Activated CD4-positive, alpha-beta memory T cell treated with anti-CD3 and anti-CD28 coated beads, Interleukin-2, amount 10 ng/mL, durations not matched to agents 7 days and 5 days (primary cell): ENCODE results near the gene PCDH10. TPM values are rescaled to one million over a fixed set of nuclear protein-coding genes. Genes with fewer than 3 reads are reported as not detected.

Experiments
- CTCF ChIA-PET: fragments of 350-600 bp; sonication (Branson Sonifier 250); formaldehyde crosslinking; loops from one replicate; lab custom pipeline; 2021; ENCODE audit warnings: antibody characterized with exemption, inconsistent platforms; lab: Charles Lee
- POLR2A ChIA-PET: fragments of 350-600 bp; sonication (Branson Sonifier 250); formaldehyde crosslinking; loops from one replicate; lab custom pipeline; 2021; ENCODE audit warnings: antibody characterized with exemption; lab: Charles Lee
- DNase-seq: peaks from one replicate; pipeline ENCODE4 v3.0.0-alpha.2; 2020
- H3K27ac Mint-ChIP-seq: one replicate; pipeline ENCODE4 v1.8.0; 2021; ENCODE audit warnings: mild to moderate bottlenecking, mixed read lengths
- H3K27me3 Mint-ChIP-seq: one replicate; pipeline ENCODE4 v1.8.0; 2021; ENCODE audit warnings: mixed read lengths
- H3K36me3 Mint-ChIP-seq: one replicate; pipeline ENCODE4 v1.8.0; 2021; ENCODE audit warnings: low read depth, mixed read lengths
- H3K4me1 Mint-ChIP-seq: one replicate; pipeline ENCODE4 v1.8.0; 2021; ENCODE audit warnings: mixed read lengths
- H3K4me3 Mint-ChIP-seq: one replicate; pipeline ENCODE4 v1.8.0; 2021; ENCODE audit warnings: mild to moderate bottlenecking, mixed read lengths
- H3K9me3 Mint-ChIP-seq: one replicate; pipeline ENCODE4 v1.8.0; 2021; ENCODE audit warnings: mixed read lengths
- total RNA-seq, 2 experiments: library from RNA; stranded (reverse); gene quantifications; one replicate each; pipeline ENCODE4 v1.2.3, GENCODE V29; 2021

Gene PCDH10
- total RNA-seq, 2 experiments from 2014 or later: not detected

DNA sequence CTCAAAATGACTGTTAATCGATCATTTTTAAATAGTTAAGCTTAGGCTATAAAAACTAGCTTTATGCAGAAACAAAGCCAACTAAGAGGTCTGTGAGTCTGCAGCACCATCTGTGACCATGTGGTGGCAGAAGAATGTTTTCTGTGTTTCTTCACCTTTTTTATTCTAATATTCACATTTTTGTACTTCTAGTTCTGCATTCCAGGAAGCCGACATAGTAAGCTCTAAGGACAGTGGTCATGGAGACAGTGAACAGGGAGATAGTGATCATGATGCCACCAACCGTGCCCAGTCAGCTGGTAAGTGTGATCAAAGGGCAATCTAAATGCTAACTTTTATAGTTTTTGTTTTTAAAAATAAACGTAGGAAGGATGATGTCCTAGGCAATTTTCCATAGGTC is 5.6 kb downstream of the PCDH10 start:
- H3K4me3 Mint-ChIP-seq: no peak overlapping the region
- peaks cover 5% of the 10 kb centered on the region for H3K4me1 Mint-ChIP-seq
- no peaks in the 10 kb centered on the region for H3K9me3 Mint-ChIP-seq
- peaks cover 5% of the 10 kb centered on the region for H3K36me3 Mint-ChIP-seq
- DNase-seq: no peak
- no peak overlapping the region for H3K27ac Mint-ChIP-seq
- CTCF ChIA-PET: interaction anchor here (1.1 kb wide), 1 partner anchor 18 kb away, joined by 4 read pairs; no protein-coding TSS in a partner anchor
- POLR2A ChIA-PET: no interaction called here
- H3K27me3 Mint-ChIP-seq: peaks cover 32% of the 10 kb centered on the region

- CTCF ChIA-PET: no interaction called here
These were observed 7.0 kb downstream of the PCDH10 start for GRCh38 chr4:133156096-133156495.

GRCh38 chr4:133156556-133156955 is 7.5 kb downstream of the PCDH10 start:
- H3K36me3 Mint-ChIP-seq: peaks cover 2% of the 10 kb centered on the region
- no peak for DNase-seq
- ChIA-PET CTCF (interaction anchor here (1.0 to 1.2 kb wide), 2 partner anchors 10 to 16 kb away, joined by 3 read pairs; no protein-coding TSS in a partner anchor), POLR2A (no interaction called here)
- no peak overlapping the region for H3K4me3 Mint-ChIP-seq
- peaks cover 15% of the 10 kb centered on the region for H3K27me3 Mint-ChIP-seq
- H3K4me1 Mint-ChIP-seq: peaks cover 2% of the 10 kb centered on the region
- H3K9me3 Mint-ChIP-seq: no peaks in the 10 kb centered on the region
- no peak overlapping the region for H3K27ac Mint-ChIP-seq

More at GRCh38 chr4:133156096-133156495, 7.0 kb downstream of the PCDH10 start:
- H3K27ac Mint-ChIP-seq: no peak overlapping the region
- POLR2A ChIA-PET: no interaction called here
- no peak for DNase-seq
- H3K27me3 Mint-ChIP-seq: peaks cover 20% of the 10 kb centered on the region
- peaks cover 2% of the 10 kb centered on the region for H3K4me1 Mint-ChIP-seq
- no peak overlapping the region for H3K4me3 Mint-ChIP-seq
- no peaks in the 10 kb centered on the region for H3K9me3 Mint-ChIP-seq
- peaks cover 2% of the 10 kb centered on the region for H3K36me3 Mint-ChIP-seq

GRCh38 chr4:133157460-133158160 is 8.5 kb downstream of the PCDH10 start:
- peaks cover 10% of the 10 kb centered on the region for H3K27me3 Mint-ChIP-seq
- H3K27ac Mint-ChIP-seq: no peak overlapping the region
- H3K9me3 Mint-ChIP-seq: no peaks in the 10 kb centered on the region
- POLR2A ChIA-PET: no interaction called here
- H3K4me3 Mint-ChIP-seq: no peak overlapping the region
- CTCF ChIA-PET: interaction anchor here (1.0 to 1.2 kb wide), 2 partner anchors 11 to 17 kb away, joined by 3 read pairs; no protein-coding TSS in a partner anchor
- DNase-seq: no peak
- H3K36me3 Mint-ChIP-seq: peaks cover 2% of the 10 kb centered on the region
- peaks cover 2% of the 10 kb centered on the region for H3K4me1 Mint-ChIP-seq

DNA sequence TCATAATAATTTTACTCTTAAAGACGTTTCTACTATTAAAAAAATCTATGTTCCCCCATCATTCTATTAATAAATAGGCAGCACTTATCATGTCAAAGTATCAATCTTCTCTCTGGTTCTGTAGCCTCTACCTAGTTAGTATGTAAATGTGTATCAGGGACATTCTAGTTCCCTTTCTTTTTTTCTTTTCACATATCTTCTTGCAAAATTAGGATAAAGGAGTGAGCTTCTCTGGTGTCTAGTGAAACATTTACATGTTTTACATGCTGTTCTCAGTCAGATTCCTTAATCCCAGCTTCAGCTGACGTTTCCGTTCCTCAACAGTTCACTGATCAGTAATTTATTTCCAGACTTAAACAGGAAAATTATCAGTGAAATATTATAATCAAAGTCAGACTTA is 11.8 kb downstream of the PCDH10 start:
- H3K36me3 Mint-ChIP-seq: no peaks in the 10 kb centered on the region

GRCh38 chr4:133161570-133162295 is 12.6 kb downstream of the PCDH10 start:
- DNase-seq: no peak
- no peak overlapping the region for H3K4me3 Mint-ChIP-seq
- no peaks in the 10 kb centered on the region for H3K9me3 Mint-ChIP-seq
- no peak overlapping the region for H3K27ac Mint-ChIP-seq
- CTCF ChIA-PET: interaction anchor here (1.5 kb wide), 1 partner anchor 15 kb away, joined by 3 read pairs; no protein-coding TSS in a partner anchor
- H3K4me1 Mint-ChIP-seq: no peaks in the 10 kb centered on the region
- no peaks in the 10 kb centered on the region for H3K27me3 Mint-ChIP-seq
- POLR2A ChIA-PET: no interaction called here
- H3K36me3 Mint-ChIP-seq: no peaks in the 10 kb centered on the region

More for the DNA sequence above, 11.8 kb downstream of the PCDH10 start:
- H3K27me3 Mint-ChIP-seq: no peaks in the 10 kb centered on the region
- DNase-seq: no peak
- no peaks in the 10 kb centered on the region for H3K4me1 Mint-ChIP-seq
- H3K4me3 Mint-ChIP-seq: no peak overlapping the region
- ChIA-PET CTCF (interaction anchor here (1.5 kb wide), 1 partner anchor 14 kb away, joined by 3 read pairs; no protein-coding TSS in a partner anchor), POLR2A (no interaction called here)
- no peaks in the 10 kb centered on the region for H3K9me3 Mint-ChIP-seq
- H3K27ac Mint-ChIP-seq: no peak overlapping the region

GRCh38 chr4:133162941-133163340 is 13.8 kb downstream of the PCDH10 start:
- no peak overlapping the region for H3K4me3 Mint-ChIP-seq
- H3K27me3 Mint-ChIP-seq: no peaks in the 10 kb centered on the region
- H3K36me3 Mint-ChIP-seq: no peaks in the 10 kb centered on the region
- H3K9me3 Mint-ChIP-seq: no peaks in the 10 kb centered on the region
- ChIA-PET CTCF (no interaction called here), POLR2A (no interaction called here)
- no peaks in the 10 kb centered on the region for H3K4me1 Mint-ChIP-seq
- no peak overlapping the region for H3K27ac Mint-ChIP-seq
- DNase-seq: no peak

DNA sequence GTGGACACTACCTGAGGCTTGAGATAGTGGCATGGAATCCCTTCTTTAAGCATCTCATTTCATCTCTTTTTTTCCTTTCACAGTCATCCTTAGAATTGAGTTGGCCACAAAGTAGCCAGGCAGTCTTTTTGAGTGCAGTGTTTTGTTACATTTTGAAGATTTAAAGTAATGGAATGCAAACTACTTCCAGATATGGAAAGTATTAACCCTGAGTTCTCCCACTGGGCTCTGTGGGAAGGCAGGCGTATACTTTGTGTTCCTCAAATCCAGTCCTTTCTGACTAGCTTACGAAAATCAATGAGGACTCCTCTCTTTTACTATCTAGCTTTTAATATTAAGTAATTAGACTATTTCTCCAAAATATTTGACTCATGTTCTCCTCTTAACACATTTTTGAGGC is 29.9 kb downstream of the PCDH10 start:
- no peak overlapping the region for H3K27ac Mint-ChIP-seq
- no peaks in the 10 kb centered on the region for H3K9me3 Mint-ChIP-seq
- no peaks in the 10 kb centered on the region for H3K36me3 Mint-ChIP-seq
- H3K4me1 Mint-ChIP-seq: no peaks in the 10 kb centered on the region
- no peak overlapping the region for H3K4me3 Mint-ChIP-seq
- DNase-seq: no peak
- CTCF ChIA-PET: no interaction called here
- POLR2A ChIA-PET: no interaction called here
- no peaks in the 10 kb centered on the region for H3K27me3 Mint-ChIP-seq

- CTCF ChIA-PET: no interaction called here
- H3K36me3 Mint-ChIP-seq: no peaks in the 10 kb centered on the region
- no peak overlapping the region for H3K4me3 Mint-ChIP-seq
- no peaks in the 10 kb centered on the region for H3K4me1 Mint-ChIP-seq
- POLR2A ChIA-PET: no interaction called here
- H3K9me3 Mint-ChIP-seq: no peaks in the 10 kb centered on the region
- no peaks in the 10 kb centered on the region for H3K27me3 Mint-ChIP-seq
- H3K27ac Mint-ChIP-seq: no peak overlapping the region
- DNase-seq: no peak
These were observed 37.1 kb downstream of the PCDH10 start for GRCh38 chr4:133186210-133186609.

- Mint-ChIP-seq H3K4me3 (no peak overlapping the region), H3K4me1 (no peaks in the 10 kb centered on the region), H3K36me3 (no peaks in the 10 kb centered on the region), H3K27ac (no peak overlapping the region), H3K9me3 (no peaks in the 10 kb centered on the region), H3K27me3 (no peaks in the 10 kb centered on the region)
- POLR2A ChIA-PET: no interaction called here
- CTCF ChIA-PET: no interaction called here
- DNase-seq: no peak
These were observed 37.8 kb downstream of the PCDH10 start for GRCh38 chr4:133186845-133187244.

GRCh38 chr4:133188433-133189146 is 39.5 kb downstream of the PCDH10 start:
- ChIA-PET CTCF (no interaction called here), POLR2A (no interaction called here)
- Mint-ChIP-seq H3K9me3 (no peaks in the 10 kb centered on the region), H3K36me3 (no peaks in the 10 kb centered on the region), H3K27ac (no peak overlapping the region), H3K27me3 (no peaks in the 10 kb centered on the region), H3K4me1 (no peaks in the 10 kb centered on the region), H3K4me3 (no peak overlapping the region)
- no peak for DNase-seq

DNA sequence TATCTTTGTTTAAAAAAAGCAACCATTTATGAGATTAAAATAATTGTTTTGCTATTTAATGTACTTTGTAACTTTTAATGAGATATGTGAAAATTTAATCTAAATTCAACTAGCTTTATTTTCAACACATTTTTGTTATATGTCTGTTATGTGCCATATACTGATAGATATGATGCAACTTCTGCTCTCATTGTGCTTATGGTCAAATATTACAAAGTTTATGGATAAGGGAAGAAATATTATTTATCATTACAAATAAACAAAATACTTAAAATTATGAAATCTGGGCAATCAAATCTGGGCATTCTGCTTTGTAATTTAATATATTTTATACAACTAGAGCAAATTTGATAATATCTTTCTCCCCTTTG is 40.0 kb downstream of the PCDH10 start:
- ChIA-PET POLR2A (no interaction called here), CTCF (no interaction called here)
- no peaks in the 10 kb centered on the region for H3K27me3 Mint-ChIP-seq
- no peaks in the 10 kb centered on the region for H3K36me3 Mint-ChIP-seq
- H3K4me3 Mint-ChIP-seq: no peak overlapping the region
- no peaks in the 10 kb centered on the region for H3K9me3 Mint-ChIP-seq
- no peak overlapping the region for H3K27ac Mint-ChIP-seq
- DNase-seq: no peak
- no peaks in the 10 kb centered on the region for H3K4me1 Mint-ChIP-seq

GRCh38 chr4:133190098-133190497 is 41.0 kb downstream of the PCDH10 start:
- no peak overlapping the region for H3K4me3 Mint-ChIP-seq

More at GRCh38 chr4:133190098-133190497, 41.0 kb downstream of the PCDH10 start:
- ChIA-PET CTCF (no interaction called here), POLR2A (no interaction called here)
- no peak for DNase-seq
- Mint-ChIP-seq H3K27me3 (no peaks in the 10 kb centered on the region), H3K9me3 (no peaks in the 10 kb centered on the region), H3K27ac (no peak overlapping the region), H3K4me1 (no peaks in the 10 kb centered on the region), H3K36me3 (no peaks in the 10 kb centered on the region)
